Stimulated activated CD8-positive, alpha-beta memory T cell treated with anti-CD3 and anti-CD28 coated beads, Interleukin-4, amount 100 ng/mL, for 1 hour (primary cell): Measurements from ENCODE around the gene TFRC.
"Not testable (repeated sequence)": the region's sequence is repeated elsewhere in the genome, so short reads cannot be mapped to it uniquely, and the experiment has no call there.

Experiments
- DNase-seq, 2 donors: peaks; one replicate each; pipeline ENCODE4 v3.0.0-alpha.2; 2020; ENCODE audit warnings: low read depth in 2 of 2, low spot score in 1 of 2

Gene TFRC

GRCh38 chr3:196049653-196050052 lies 32.2 kb downstream of the TFRC start:
- DNase-seq, result no peak

GRCh38 chr3:196048922-196049598 lies 32.8 kb downstream of the TFRC start:
- no peak for DNase-seq

- no peak for DNase-seq
Measured at GRCh38 chr3:196047391-196048030, 34.4 kb downstream of the TFRC start.

- no peak for DNase-seq
Measured at GRCh38 chr3:196044513-196044912, 37.4 kb downstream of the TFRC start.

- no peak for DNase-seq
Measured at GRCh38 chr3:196042673-196043072, 39.2 kb downstream of the TFRC start.

GRCh38 chr3:196039359-196039758 lies 42.5 kb downstream of the TFRC start:
- DNase-seq, result no peak

GRCh38 chr3:196026059-196026458 lies 55.8 kb downstream of the TFRC start:
- DNase-seq, result not testable (repeated sequence)

- DNase-seq, result no peak
Measured at GRCh38 chr3:196024968-196025367, 56.9 kb downstream of the TFRC start.

- no peak for DNase-seq
Measured at GRCh38 chr3:196023947-196024346, 57.9 kb downstream of the TFRC start.

- DNase-seq, result not testable (repeated sequence)
Measured at GRCh38 chr3:196022499-196022878, 59.4 kb downstream of the TFRC start.

- DNase-seq, result no peak
Measured at GRCh38 chr3:196020373-196020772, 61.5 kb downstream of the TFRC start.

GRCh38 chr3:196019576-196019975 lies 62.3 kb downstream of the TFRC start:
- DNase-seq, result not testable (repeated sequence)

GRCh38 chr3:196018159-196018558 lies 63.7 kb downstream of the TFRC start:
- DNase-seq, result not testable (repeated sequence)

GRCh38 chr3:196016485-196016884 lies 65.4 kb downstream of the TFRC start:
- DNase-seq, result no peak

GRCh38 chr3:196016059-196016458 lies 65.8 kb downstream of the TFRC start:
- DNase-seq, result no peak

GRCh38 chr3:196013587-196014487 lies 68.1 kb downstream of the TFRC start:
- DNase-seq, result no peak

- DNase-seq, result no peak
Measured at GRCh38 chr3:196012941-196013476, 68.9 kb downstream of the TFRC start.

GRCh38 chr3:196012481-196012880 lies 69.4 kb downstream of the TFRC start:
- DNase-seq, result no peak

GRCh38 chr3:196009456-196009855 lies 72.4 kb downstream of the TFRC start:
- no peak for DNase-seq

- no peak for DNase-seq
Measured at GRCh38 chr3:196008929-196009328, 73.0 kb downstream of the TFRC start.

- no peak for DNase-seq
Measured at GRCh38 chr3:196008387-196008786, 73.5 kb downstream of the TFRC start.
